GM20000 (cell line): ENCODE data around the gene SSBP4.

ENCODE experiments used
- DNase-seq: peaks from one replicate; pipeline ENCODE4 v3.0.0; 2012; ENCODE audit warnings: low spot score
- TF ChIP-seq, protein P1 (sequence below): IDR thresholded peaks from 2 replicates; pipeline ENCODE4 v1.5.1; 2012; ENCODE audit warnings: mild to moderate bottlenecking, control low read depth; ENCODE audit errors: extremely low read depth, missing control alignments

SSBP4 gene

DNA sequence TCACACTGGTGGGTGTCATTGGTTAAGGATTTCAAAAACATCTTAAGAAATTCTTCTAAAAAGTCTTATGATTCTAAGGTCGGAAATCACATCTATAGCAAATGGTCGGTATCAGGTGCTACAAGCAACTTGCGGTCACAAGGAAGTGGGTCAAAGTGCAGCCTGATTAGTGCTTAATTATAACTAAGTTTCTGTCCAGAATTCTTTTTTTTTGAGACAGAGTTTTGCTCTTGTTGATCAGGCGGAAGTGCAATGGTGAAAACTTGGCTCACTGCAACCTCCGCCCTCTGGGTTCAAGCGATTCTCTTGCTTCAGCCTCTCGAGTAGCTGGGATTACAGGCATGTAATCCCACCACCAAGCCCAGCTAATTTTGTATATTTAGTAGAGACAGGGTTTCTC is 34.4 kb upstream of the SSBP4 start:
- DNase-seq: no peak
- TF ChIP-seq, protein P1, sequence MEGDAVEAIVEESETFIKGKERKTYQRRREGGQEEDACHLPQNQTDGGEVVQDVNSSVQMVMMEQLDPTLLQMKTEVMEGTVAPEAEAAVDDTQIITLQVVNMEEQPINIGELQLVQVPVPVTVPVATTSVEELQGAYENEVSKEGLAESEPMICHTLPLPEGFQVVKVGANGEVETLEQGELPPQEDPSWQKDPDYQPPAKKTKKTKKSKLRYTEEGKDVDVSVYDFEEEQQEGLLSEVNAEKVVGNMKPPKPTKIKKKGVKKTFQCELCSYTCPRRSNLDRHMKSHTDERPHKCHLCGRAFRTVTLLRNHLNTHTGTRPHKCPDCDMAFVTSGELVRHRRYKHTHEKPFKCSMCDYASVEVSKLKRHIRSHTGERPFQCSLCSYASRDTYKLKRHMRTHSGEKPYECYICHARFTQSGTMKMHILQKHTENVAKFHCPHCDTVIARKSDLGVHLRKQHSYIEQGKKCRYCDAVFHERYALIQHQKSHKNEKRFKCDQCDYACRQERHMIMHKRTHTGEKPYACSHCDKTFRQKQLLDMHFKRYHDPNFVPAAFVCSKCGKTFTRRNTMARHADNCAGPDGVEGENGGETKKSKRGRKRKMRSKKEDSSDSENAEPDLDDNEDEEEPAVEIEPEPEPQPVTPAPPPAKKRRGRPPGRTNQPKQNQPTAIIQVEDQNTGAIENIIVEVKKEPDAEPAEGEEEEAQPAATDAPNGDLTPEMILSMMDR: no peak

DNA sequence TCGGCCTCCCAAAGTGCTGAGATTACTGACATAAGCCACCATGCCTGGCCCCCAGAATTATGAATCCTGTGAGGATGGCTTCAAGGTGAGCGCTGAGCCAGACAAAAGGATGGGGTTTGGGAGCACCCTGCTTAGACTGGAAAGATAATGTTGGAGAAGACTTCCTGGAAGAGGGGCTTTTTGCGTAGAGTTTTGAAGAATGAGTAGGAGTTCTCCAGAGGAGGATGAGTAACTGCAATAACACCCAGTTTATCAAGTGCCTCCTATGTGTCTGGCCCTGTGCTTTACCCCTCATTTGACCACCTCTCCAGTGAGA is 33.9 kb upstream of the SSBP4 start:
- no peak for DNase-seq
- TF ChIP-seq, protein P1: no peak

DNA sequence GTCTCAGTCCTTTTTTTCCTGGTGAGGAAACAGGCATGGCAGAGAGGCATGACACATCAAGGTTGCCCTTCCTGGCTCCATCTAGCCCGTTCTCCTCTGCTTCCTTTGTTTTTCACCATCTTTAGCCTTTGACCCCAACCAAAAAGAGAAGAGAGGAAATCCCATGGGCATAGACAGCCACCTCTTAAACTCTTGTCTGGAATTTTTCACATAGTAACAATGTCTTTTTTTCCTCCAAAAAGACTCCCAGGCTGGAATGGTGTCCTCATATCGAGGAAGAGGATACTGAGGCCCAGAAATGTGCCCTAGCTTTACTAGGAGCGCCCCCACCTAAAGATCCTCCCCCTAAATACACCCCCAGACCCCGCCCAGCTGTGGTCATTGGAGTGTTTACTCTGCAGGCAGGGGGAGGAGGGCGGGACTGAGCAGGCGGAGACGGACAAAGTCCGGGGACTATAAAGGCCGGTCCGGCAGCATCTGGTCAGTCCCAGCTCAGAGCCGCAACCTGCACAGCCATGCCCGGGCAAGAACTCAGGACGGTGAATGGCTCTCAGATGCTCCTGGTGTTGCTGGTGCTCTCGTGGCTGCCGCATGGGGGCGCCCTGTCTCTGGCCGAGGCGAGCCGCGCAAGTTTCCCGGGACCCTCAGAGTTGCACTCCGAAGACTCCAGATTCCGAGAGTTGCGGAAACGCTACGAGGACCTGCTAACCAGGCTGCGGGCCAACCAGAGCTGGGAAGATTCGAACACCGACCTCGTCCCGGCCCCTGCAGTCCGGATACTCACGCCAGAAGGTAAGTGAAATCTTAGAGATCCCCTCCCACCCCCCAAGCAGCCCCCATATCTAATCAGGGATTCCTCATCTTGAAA is 33.3 kb upstream of the SSBP4 start, which contains the start of gene GDF15:
TSS of gene GDF15 (plus strand) at position 484 of the 868 bp plus-strand sequence. CDS start at position 516, 32 bp downstream.
- TF ChIP-seq, protein P1: peak; percentile 62
- DNase-seq: peak; percentile 70

DNA sequence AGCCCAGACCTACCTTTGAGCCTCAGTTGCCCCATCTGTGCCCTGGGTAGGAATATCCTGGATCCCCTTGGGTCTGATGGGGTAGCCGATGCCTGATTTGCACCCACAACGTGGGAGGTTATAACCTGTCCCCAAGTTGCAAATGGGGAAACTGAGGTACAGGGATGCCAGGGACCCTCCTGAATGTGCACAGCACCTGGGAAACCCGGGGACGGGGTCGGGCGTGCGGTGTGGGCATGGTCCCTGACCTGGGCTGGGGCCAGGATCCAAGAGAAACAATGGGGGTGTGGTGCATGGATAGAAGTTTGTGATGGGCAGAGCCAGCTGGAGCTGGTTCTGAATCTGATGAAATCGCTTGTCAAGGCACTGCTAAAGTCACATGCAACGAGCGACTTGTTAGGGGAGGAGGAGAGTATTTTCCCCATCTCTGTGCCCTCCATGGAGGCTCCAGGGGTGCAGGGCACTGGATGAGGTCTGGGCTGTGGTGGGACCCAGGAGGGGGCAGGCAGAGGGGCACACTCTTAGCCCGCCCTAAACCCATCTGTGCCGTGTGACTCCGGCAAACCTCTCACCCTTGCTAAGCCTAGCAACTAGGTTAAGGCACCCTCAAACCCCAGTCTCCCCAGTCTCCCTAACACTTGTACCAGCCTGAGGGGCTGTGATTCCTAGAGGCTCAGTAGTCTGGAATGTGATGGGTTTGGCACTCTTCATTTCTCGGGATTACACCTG is 32.5 kb upstream of the SSBP4 start:
- TF ChIP-seq, protein P1: no peak
- DNase-seq: no peak

DNA sequence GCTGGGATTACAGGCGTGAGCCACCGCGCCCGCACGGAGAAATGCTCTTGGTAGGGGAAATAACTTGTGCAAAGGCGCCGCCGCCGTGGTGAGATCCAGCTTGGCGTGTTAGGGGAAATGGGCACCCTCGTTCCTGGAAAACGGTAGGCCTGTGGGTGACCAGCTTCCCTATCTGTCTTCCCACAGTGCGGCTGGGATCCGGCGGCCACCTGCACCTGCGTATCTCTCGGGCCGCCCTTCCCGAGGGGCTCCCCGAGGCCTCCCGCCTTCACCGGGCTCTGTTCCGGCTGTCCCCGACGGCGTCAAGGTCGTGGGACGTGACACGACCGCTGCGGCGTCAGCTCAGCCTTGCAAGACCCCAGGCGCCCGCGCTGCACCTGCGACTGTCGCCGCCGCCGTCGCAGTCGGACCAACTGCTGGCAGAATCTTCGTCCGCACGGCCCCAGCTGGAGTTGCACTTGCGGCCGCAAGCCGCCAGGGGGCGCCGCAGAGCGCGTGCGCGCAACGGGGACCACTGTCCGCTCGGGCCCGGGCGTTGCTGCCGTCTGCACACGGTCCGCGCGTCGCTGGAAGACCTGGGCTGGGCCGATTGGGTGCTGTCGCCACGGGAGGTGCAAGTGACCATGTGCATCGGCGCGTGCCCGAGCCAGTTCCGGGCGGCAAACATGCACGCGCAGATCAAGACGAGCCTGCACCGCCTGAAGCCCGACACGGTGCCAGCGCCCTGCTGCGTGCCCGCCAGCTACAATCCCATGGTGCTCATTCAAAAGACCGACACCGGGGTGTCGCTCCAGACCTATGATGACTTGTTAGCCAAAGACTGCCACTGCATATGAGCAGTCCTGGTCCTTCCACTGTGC is 30.9 kb upstream of the SSBP4 start:
- TF ChIP-seq, protein P1: peak; percentile 98
- peak; percentile 92 for DNase-seq

DNA sequence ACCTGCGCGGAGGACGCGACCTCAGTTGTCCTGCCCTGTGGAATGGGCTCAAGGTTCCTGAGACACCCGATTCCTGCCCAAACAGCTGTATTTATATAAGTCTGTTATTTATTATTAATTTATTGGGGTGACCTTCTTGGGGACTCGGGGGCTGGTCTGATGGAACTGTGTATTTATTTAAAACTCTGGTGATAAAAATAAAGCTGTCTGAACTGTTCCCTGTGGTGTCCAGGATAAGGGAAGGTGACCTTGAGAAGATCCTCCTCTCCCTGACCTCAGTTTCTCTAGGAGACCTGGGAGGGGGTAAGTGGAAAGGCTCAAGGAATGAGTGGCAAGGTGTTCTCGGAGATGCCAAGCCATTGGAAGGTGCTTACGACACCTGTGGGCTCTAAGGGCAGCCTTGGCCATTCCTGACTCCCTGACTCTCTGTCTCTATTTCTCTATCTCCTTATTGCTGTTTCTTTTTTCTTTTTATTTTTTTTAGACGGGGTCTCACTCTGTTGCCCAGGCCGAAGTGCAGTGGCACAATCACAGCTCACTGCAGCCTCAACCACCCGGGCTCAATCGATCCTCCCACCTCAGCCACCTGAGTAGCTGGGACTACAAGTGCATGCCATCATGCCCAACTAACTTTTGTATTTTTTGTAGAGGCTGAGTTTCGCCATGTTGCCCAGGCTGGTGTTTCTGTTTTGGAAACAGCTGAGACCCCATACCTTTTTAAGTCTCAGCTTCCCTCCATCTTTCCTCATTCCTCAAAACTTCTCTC is 30.1 kb upstream of the SSBP4 start:
- no peak for DNase-seq
- TF ChIP-seq, protein P1: no peak
